GM18511 (cell line): ENCODE measurements around the gene ORC5.

Source experiments
- ATAC-seq: cut with Tn5 transposase; IDR thresholded peaks from one replicate; pipeline ENCODE4 v1.9.1; 2021; ENCODE audit warnings: mild to moderate bottlenecking, moderate library complexity; ENCODE audit not compliant: unreplicated experiment

Gene ORC5

DNA sequence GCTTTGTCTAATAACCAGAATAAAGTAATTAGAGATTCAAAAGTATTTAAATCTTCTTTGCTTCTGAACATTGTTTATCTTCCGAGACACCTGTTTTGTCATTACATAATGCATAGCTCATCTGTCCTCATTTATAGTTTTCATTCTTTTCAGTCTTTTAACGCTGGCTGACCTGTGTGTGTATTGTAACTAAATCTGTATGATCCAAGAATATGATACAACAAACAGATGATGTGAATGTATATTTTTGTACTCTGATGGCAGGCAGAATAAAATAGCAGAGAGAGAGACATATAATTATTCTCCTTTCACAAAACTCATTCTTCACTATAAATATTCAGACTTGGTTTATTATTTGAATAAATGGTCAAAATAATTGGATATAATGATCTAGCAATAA is 80.6 kb downstream of the ORC5 start:
- ATAC-seq = no peak

DNA sequence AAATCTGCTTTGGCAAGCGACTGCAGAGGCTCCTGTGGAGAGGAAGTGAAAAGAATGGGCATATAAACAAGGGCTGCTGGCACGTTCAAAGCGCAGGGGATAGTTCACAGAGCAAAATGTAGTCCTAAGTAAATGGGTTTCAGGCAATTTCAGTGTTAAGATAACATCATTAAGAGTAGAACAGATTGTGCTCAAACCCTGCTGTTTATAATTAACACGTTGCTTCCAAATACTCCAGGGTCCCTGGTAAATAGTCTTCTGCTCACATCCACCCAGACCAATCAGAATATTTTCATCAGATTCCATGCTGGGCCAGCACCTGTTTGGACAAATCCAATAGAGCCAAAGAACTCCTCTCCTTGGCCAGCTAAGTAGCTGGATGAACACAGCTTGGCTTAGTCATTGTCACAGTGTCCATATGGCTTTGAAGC is 81.4 kb downstream of the ORC5 start:
- no peak for ATAC-seq

DNA sequence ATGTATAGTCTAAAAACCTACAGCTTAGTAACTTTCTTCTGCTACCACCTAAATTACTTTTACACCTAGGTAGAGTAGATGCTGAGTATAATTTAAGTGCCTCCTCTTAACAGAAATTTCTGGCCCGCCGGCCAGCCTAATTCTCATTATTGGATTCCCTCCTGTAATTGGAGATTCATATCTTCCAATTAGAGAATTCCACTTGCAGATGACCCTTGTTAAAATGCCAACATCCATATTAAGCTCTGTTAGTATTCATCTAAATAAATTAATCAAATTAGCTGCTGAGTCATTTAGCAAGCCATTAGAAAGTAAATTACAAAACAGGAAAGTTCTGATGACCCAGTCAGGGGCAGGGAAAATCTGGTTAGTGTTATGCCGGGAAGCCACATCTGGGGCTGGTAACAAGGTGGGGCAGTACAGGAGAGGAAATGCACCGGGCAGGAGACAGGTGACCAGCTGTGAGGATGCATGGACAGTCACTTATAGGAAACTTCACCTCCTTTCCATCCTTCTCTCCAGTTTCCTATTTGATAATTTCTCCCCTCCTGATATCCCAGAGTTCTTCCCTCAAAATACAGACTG is 82.8 kb downstream of the ORC5 start:
- ATAC-seq = no peak

DNA sequence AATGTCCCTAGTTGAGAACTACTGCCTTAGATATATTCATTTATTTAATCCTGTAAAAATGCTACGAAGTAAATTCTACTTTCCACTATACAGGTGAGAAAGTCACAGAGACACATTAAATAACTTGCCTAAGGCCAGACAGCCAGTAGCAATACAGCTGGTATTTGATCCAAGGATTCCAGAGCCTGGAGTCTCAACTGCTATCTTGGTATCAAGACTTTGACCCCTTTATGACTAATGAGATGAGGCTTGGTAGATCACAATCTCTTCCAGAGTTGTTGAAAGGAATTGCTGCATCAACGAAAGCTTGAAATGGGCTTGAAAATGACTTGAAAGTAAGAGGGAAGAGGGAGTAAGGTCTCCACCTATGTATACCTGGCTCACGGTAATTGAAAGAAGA is 83.3 kb downstream of the ORC5 start:
- no peak for ATAC-seq

DNA sequence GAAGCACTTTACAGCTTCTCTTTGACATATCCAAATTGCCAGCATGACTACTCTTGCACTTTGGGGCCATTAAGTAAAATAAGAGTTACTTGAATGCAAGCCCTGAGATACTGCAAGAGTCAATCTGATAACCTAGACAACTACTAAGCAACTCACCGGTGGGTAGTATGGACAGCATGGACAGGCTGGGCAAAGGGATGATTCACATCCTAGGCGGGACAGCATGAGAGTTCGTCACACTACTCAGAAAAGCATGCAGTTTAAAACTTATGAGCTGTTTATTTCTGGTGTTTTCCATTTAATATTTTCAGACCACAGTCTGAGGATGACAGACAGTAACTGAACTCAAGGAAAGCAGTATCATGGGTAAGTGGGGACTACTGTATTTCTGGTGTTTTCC is 84.0 kb downstream of the ORC5 start:
- no peak for ATAC-seq

DNA sequence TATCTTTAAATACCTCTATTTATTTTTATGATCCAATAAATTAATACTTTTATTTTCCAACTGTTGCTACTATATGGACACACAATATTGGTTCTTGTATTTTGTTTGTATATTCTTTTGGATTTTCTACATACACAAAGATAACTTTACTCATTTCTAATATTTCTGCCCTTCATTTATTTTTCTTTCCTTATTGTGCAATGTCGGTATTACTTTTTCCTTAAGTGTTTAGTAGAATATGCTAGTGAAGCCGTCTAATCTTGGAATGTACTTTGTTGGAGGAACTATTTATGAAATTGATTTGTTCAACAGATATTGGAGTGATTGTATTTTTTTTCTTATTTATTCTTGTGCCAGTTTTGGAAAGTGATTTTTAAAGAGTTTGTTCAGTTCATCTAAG is 94.0 kb downstream of the ORC5 start:
- no peak for ATAC-seq

DNA sequence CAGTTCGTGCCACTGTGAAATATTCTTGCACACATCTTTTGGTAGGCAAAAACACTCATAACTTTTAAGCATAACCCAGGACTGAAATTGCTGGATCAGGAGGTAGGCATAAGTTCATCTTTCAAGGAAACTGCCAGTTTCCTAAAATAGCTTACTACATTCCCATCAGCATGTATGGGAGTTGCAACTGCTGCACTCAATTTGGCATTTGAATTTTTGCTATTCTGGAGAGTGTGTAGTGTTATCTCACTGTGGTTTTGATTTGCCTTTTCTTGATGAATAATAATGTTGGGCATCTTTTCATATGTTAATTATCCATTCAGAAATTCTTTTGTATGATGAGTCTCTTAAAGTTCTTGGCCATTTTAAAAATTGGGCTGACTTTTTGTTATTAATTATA is 95.2 kb downstream of the ORC5 start:
- no peak for ATAC-seq

DNA sequence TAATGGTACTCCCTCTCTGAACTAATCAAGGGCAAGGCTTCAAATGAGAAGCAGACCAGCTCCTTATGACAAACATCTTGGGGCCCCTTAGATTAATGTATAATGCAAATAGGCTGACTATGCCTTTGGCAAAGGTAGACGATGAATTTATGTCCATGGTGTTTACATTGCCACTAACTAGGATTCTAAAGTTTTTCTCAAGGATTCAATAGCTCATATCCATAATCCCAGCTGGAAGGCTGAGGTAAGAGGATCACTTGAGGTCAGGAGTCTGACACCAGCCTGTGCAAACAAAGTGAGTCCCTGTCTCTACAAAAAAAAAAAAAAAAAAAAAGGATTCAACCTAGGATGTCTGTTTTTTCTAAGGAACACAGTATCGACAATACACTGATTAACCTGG is 96.5 kb downstream of the ORC5 start:
- no peak for ATAC-seq

DNA sequence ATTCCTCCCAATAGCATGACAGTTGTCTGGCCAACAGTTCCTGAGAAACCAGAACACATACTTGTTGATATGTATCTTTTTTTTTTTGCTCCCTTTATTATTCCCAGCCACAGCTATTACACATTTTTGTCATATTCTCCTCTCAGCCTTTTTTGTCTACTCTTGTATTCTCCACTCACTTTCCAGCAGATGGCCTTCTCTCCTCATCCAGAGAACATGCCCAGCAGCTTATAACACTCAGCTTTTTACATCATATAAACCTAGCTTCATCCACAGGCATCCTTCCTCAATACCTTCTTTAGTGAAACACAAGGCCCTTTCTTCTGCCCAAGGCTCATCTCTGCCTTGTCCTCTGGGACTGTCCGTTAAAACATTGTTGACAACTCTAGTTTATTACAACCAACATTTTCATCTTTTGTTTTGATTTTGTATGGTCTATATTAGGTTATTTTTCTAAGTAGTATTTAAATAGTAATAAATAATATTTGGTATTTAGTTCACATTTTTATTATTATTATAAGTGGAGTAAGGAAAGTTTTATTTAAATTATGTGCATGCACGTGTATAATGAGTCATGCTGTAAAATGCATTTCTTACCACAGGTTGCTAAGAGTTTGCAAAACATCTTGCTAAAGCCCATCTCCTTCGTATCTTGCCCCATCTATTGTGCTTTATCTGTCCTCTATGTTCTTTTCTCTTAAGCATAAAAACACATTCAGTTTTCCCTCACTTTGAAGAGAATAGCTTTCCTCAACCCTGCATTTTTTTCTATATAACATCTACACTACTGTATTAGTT is 101.5 kb downstream of the ORC5 start:
- no peak for ATAC-seq

DNA sequence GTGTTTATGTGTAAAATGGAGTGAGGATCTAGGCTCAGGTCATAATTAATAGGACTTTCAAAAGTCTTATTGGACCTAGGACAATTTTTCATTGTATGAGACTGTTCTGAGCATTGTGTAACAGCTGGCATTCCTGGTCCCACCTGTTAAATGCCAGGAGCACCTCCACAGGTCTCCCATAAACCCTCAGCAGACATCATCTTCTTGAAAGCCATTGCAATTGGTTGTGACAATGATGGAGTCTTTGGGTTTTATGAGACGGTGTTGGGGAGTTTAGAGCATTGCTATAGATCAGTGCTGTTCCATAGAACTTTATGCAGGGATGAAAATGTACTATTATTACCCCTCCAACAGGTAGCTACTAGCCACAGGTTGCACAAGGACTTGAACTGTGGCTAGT is 108.9 kb downstream of the ORC5 start:
- ATAC-seq = no peak

DNA sequence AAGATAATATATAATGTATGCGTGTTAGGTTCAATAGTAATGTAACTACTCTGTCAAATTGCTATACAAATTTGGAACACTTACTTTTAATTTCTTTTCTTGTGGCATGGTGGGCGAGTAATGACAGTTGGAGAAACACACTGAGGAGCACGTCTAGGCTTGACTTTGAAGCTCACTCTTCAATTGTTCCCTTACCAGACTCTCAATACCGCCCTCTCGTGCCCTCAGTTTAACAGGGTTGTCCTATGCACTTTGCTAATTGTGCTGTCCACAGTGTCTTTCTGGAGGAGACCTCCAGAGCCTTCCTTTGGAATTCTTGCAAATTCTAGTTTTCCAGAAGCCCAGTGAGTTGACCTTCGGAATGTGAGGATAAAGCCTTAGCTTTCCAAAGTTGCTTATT is 111.1 kb downstream of the ORC5 start:
- no peak for ATAC-seq

DNA sequence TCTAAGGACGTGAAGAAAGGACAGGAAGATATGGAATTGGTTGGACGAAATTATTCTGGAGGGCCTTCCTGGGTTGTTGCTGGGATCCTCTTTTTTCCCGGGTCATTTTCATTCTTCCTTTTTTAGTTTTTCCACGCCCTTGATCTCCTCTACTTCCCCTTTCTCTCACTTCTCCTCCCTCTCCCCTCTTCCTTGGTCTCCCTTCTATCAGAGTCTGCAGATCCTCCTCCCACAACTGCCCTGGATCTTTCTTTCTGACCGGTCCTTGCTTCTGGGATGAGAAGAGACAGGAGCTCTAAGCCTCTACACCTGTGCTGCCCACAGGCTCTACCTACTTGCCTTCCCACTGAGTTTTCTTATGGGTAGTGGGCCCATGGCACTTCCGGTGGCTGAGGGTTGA is 114.7 kb downstream of the ORC5 start:
- no peak for ATAC-seq

DNA sequence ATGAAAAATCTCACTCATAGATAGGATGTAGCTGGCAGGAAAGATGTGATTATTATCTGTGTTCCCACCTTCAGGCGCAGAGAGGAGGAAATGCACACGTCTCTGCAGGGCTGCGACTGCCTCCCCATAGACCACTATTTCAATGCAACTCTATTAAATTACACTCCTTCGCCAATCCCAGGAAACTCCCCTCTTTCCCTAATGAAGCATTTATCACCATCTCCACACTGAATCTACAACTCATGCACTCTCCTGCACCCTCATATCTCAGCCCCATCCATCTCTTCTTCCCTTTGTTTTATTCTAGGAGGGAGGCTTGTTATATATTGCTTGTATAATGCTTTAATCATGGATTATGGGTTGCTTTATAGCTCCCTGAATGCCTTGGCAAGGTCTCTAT is 116.6 kb downstream of the ORC5 start:
- ATAC-seq = no peak

DNA sequence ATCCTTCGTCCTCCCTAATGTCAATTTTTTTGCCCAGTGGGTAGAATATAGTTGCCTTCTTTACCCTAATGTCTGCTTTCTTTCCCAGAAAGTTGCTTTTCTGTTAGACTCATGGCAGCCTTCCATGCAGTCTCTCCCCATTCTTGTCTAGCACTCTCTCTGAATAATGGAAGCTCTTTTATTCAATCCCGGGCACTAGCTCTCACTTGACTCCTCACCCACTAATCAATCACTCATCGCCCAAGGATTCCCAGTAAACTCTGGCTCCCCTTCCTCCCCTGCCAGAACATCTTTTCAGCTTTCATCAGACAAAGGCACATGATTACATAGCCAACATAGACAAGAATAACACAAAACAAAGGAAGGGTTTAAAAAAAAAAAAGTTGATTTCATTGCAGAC is 118.2 kb downstream of the ORC5 start:
- no peak for ATAC-seq

DNA sequence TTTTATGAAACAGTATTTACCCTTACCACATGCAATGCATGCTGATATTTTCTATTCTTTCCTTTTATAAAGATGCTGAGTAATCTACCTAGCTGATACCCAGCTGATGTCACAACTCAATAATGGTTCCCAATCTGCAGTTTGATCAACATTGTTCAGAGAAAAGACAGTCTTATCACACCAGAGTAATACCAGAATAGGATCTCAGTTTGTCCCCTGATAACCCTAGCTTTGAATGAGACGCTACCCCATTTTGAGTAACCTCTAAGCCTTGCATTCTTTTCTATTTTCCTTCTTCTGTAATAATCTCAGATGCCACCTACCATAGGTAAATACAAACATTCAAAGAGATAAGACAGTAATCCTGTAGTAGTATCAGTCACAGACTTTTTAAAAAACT is 118.8 kb downstream of the ORC5 start:
- no peak for ATAC-seq
